ENCODE data around the gene PKMYT1. TPM values are rescaled to one million over a fixed set of nuclear protein-coding genes. Genes with fewer than 3 reads are reported as not detected.

Gene PKMYT1
- total RNA-seq, 1 donor from 2014 or later, result 42.3 TPM

DNA sequence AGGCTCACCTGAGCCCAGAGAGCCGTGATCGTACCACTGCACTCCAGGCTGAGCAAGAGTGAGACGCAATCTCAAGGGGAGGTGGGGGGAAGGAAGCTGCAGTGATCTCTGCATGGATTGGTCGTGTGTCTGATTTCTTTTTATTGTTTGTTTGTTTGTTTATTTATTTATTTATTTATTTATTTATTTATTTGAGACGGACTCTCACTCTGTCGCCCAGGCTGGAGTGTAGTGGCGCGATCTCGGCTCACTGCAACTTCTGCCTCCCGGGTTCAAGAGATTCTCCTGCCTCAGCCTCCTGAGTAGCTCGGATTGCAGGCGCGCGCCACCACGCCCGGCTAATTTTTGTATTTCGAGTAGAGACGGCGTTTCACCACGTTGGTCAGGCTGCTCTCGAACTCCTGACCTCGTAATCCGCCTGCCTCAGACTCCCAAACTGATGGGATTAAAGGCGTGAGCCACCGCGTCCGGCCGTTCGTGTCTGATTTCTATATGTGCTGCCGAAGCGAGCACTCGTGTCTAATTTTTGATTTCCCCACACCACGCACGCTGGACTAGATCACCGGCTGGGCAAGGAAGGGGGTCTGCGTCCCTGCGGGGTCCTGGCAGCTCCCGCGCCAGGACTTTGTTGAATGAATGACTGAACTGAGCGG lies 39.5 kb upstream of the PKMYT1 start:
- H3K27ac Mint-ChIP-seq, result peak overlapping the region; percentile 94
- no peaks in the 10 kb centered on the region for H3K9me3 Mint-ChIP-seq
- peaks cover 5% of the 10 kb centered on the region for H3K36me3 Mint-ChIP-seq
- H3K4me3 Mint-ChIP-seq, result peak overlapping the region; percentile 94
- TF ChIP-seq, protein P1, sequence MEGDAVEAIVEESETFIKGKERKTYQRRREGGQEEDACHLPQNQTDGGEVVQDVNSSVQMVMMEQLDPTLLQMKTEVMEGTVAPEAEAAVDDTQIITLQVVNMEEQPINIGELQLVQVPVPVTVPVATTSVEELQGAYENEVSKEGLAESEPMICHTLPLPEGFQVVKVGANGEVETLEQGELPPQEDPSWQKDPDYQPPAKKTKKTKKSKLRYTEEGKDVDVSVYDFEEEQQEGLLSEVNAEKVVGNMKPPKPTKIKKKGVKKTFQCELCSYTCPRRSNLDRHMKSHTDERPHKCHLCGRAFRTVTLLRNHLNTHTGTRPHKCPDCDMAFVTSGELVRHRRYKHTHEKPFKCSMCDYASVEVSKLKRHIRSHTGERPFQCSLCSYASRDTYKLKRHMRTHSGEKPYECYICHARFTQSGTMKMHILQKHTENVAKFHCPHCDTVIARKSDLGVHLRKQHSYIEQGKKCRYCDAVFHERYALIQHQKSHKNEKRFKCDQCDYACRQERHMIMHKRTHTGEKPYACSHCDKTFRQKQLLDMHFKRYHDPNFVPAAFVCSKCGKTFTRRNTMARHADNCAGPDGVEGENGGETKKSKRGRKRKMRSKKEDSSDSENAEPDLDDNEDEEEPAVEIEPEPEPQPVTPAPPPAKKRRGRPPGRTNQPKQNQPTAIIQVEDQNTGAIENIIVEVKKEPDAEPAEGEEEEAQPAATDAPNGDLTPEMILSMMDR (conservative IDR thresholded peaks at IDR 0.05), result no peak
- H3K4me1 Mint-ChIP-seq (ENCODE audit: unreplicated experiment), result peaks cover 40% of the 10 kb centered on the region
- no peak for DNase-seq (ENCODE audit: extremely low spot score, unreplicated experiment)
- H3K27me3 Mint-ChIP-seq, result peaks cover 31% of the 10 kb centered on the region

DNA sequence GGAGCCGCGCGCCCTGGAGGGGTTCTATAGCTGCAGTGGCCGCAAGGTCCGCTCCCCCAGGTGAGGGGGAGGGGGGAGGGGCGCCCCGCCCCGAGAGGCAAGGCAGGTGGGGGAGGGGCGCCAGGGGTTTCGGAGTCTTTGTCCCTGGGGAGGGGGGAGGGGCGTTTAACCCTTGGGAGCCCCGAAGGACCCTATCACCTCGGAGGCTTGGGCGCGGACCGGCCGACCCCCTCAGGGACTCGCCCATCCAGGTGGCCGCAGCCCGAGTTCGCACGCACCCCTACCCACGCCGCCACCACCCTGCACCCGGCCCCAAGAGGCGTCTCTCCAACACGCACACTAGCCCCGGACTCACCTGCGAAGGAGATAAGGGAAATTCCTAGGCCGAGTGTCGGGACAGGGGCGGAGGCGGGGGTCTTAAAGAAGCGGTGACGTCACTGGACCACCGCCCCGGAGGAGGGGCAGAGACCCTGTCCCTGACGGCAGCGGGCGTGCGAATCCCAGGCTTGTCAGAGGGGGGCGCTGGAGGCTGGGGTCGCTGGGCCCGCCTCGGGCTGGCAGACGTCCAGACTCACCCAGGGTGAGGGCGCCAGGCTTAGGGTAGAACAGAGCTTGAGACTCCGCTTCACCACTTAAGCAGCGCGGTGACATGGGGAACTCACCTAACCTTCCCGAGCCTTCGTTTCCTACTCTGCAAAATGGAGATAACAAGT lies 37.7 kb upstream of the PKMYT1 start, which contains the start of gene CLDN6:
CLDN6 (minus strand) TSS at position 390 of the 713 bp plus-strand sequence. CDS start 2,162 bp downstream, outside the sequence.
- Mint-ChIP-seq H3K9me3 (no peaks in the 10 kb centered on the region), H3K36me3 (no peaks in the 10 kb centered on the region), H3K27ac (peak within 1 kb of the TSS; percentile 93), H3K4me1 (ENCODE audit: unreplicated experiment) (peaks cover 26% of the 10 kb centered on the region), H3K4me3 (peak within 1 kb of the TSS; percentile 91), H3K27me3 (peaks cover 42% of the 10 kb centered on the region)
- TF ChIP-seq, protein P1 (conservative IDR thresholded peaks at IDR 0.05), result peak; percentile 68
- peak; percentile 88 for DNase-seq (ENCODE audit: extremely low spot score, unreplicated experiment)

DNA sequence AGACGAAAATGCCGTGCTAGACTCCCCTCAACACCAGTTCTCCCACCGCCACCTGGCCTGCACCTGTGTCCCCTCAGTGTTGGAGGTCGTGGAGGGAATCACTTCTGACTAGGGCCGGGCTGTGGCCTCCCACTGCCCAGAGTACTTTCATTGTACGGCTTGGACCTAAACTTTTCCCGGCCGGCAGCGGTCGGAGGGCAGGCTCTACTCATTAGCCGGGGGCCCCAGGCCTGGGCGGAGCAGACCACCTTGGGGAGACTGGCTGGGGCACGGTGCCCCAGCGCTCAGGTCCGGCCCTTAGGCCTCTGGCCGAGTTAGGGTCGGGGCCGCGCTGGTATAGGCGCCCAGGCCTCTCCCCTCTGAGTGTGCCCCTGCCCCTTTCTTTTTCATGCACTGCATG lies 37.1 kb upstream of the PKMYT1 start:
- DNase-seq (ENCODE audit: extremely low spot score, unreplicated experiment), result no peak
- Mint-ChIP-seq H3K36me3 (no peaks in the 10 kb centered on the region), H3K9me3 (no peaks in the 10 kb centered on the region), H3K4me3 (peak overlapping the region; percentile 83), H3K4me1 (ENCODE audit: unreplicated experiment) (peaks cover 20% of the 10 kb centered on the region), H3K27ac (peak overlapping the region; percentile 85), H3K27me3 (peaks cover 48% of the 10 kb centered on the region)
- TF ChIP-seq, protein P1 (conservative IDR thresholded peaks at IDR 0.05), result no peak

DNA sequence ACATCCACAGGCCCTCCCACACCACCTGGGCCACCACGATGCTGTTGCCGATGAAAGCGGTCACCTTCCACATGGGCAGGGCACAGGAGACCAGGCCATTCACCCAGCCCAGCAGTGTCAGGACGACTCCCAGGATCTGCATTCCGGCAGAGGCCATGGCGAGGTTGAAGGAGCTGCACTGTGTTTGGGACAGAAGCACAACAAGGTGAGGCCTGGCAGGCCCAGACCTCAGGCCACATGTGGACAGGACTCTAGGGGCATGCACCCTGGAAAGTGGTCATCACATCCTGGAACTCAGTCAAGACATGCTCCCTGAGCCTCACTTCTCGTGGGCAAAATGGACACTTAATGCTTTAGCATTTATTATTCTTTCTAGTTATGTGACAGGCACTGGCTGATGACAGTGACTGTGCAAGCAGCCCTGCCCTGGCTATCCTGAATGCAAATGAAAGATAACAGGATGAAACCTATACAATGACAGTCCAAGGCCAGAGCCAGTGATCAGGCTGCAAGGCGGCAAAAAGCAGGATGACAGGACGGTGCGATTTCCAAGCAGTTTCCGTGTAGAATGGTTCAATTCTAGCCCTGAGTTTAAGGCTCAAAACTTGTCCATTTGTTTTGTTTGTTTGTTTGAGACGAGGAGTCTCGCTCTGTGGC lies 35.7 kb upstream of the PKMYT1 start:
- Mint-ChIP-seq H3K4me3 (peak overlapping the region; percentile 88), H3K4me1 (ENCODE audit: unreplicated experiment) (peaks cover 8% of the 10 kb centered on the region)

DNA sequence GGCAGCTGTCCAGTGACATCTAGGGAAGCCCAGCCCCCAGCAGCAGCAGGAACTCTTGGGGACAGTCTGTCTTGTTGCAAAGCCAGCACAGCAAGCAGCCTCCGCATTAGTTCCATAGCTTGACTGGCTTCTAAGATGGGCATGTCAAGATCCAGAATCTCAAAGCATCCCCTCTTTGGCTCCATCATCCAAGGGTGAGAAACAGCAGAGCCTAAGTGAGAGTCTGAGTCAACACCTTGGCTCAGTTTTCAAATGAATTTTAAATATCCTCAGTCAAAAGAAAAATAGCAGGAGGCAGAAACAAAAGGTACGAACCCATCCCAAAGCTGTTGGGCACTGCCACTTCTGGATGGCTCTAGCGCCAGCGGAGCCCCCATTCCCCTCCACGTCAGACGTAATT lies 34.7 kb upstream of the PKMYT1 start:
- no peaks in the 10 kb centered on the region for H3K36me3 Mint-ChIP-seq
- DNase-seq (ENCODE audit: extremely low spot score, unreplicated experiment), result no peak
- H3K27ac Mint-ChIP-seq, result peak overlapping the region; percentile 74
- H3K9me3 Mint-ChIP-seq, result no peaks in the 10 kb centered on the region
- peaks cover 54% of the 10 kb centered on the region for H3K27me3 Mint-ChIP-seq
- TF ChIP-seq, protein P1 (conservative IDR thresholded peaks at IDR 0.05), result no peak
- H3K4me3 Mint-ChIP-seq, result peak overlapping the region; percentile 61
- peaks cover 6% of the 10 kb centered on the region for H3K4me1 Mint-ChIP-seq (ENCODE audit: unreplicated experiment)

More for the DNA sequence above, 35.7 kb upstream of the PKMYT1 start:
- Mint-ChIP-seq H3K36me3 (no peaks in the 10 kb centered on the region), H3K27ac (peak overlapping the region; percentile 93), H3K9me3 (no peaks in the 10 kb centered on the region), H3K27me3 (peaks cover 56% of the 10 kb centered on the region)
- no peak for DNase-seq (ENCODE audit: extremely low spot score, unreplicated experiment)
- TF ChIP-seq, protein P1 (conservative IDR thresholded peaks at IDR 0.05), result no peak
